Gastrocnemius medialis (tissue), 4 donors: Measurements from ENCODE around the gene RNU4-1. TPM values are rescaled to one million over a fixed set of nuclear protein-coding genes. Genes with fewer than 3 reads are reported as not detected.

Experiments used
- ATAC-seq, 2 donors: fragments of 150-250 bp; one replicate each; pipeline ENCODE4 v1.9.1; 2016
- DNase-seq, 2 donors: peaks; one replicate each; pipeline ENCODE4 v3.0.0-alpha.2; 2019
- H3K27ac ChIP-seq, 4 donors: fragments of 200-600 bp; sonication (generic); 1 replicate in 1 of 4; 2 replicates in 3 of 4; pipeline ENCODE4 v1.5.1; 2016 to 2018; ENCODE audit warnings: mild to moderate bottlenecking in 2 of 4, moderate library complexity in 1 of 4
- H3K27me3 ChIP-seq, 3 donors: fragments of 200-600 bp; sonication (generic) in 2 of 3; 1 replicate in 1 of 3; 2 replicates in 2 of 3; pipeline versions ENCODE4 v1.5.1 to v1.6.0; 2016 to 2019; ENCODE audit warnings: mild to moderate bottlenecking in 1 of 3, moderate library complexity in 1 of 3
- H3K36me3 ChIP-seq, 2 donors: fragments of 200-600 bp; sonication (generic) in 1 of 2; one replicate each; pipeline ENCODE4 v1.5.1; 2017 to 2018
- H3K4me1 ChIP-seq, 2 donors: fragments of 200-600 bp; sonication (generic) in 1 of 2; one replicate each; pipeline ENCODE4 v1.5.1; 2016 to 2017; ENCODE audit warnings: mild to moderate bottlenecking in 2 of 2
- H3K4me3 ChIP-seq, 4 donors: fragments of 200-600 bp; sonication (generic) in 3 of 4; 1 replicate in 1 of 4; 2 replicates in 3 of 4; pipeline ENCODE4 v1.5.1; 2016 to 2019; ENCODE audit warnings: mild to moderate bottlenecking in 2 of 4
- H3K9me3 ChIP-seq, 3 donors: fragments of 200-600 bp; sonication (generic) in 2 of 3; 1 replicate in 1 of 3; 2 replicates in 2 of 3; pipeline ENCODE4 v1.5.1; 2016 to 2019
- POLR2A ChIP-seq, 2 donors: fragments of 450-650 bp; IDR thresholded peaks; one replicate each; pipeline ENCODE4 v1.6.1; 2017; ENCODE audit warnings: antibody characterized with exemption in 2 of 2, mild to moderate bottlenecking in 2 of 2, moderate library complexity in 2 of 2
- in situ Hi-C, 4 donors: fragments of 200-750 bp; cut with MboI; loops; one replicate each; pipeline versions ENCODE4 v1.15.0 to v1.8.0; 2017; ENCODE audit warnings: low sequenced_read_pairs in 4 of 4
- intact Hi-C: fragments of 100-400 bp; cut with DNase I; formaldehyde crosslinking; loops from one replicate; pipeline ENCODE4 v1.15.1; 2023; ENCODE audit warnings: low total_unique reads
- total RNA-seq, 4 donors: library from RNA; depleted of rRNA; stranded (reverse); fragments of >200 nt; gene quantifications; one replicate each; pipeline versions ENCODE4 v1.1.0 to v1.2.3, GENCODE V29; 2016
- TF ChIP-seq, protein P1 (sequence below), 5 experiments: fragments of 450-650 bp in 3 of 5; fragments of 200-600 bp in 2 of 5; sonication (generic) in 2 of 5; IDR thresholded peaks in 4 of 5; conservative IDR thresholded peaks in 1 of 5; 1 replicate in 4 of 5; 2 replicates in 1 of 5; pipeline ENCODE4 v1.5.1; 2016 to 2019; ENCODE audit warnings: antibody characterized with exemption in 5 of 5, mild to moderate bottlenecking in 3 of 5, moderate library complexity in 3 of 5

RNU4-1 gene
- total RNA-seq, 4 donors from 2014 or later = under 0.01 TPM; not detected in 3

DNA sequence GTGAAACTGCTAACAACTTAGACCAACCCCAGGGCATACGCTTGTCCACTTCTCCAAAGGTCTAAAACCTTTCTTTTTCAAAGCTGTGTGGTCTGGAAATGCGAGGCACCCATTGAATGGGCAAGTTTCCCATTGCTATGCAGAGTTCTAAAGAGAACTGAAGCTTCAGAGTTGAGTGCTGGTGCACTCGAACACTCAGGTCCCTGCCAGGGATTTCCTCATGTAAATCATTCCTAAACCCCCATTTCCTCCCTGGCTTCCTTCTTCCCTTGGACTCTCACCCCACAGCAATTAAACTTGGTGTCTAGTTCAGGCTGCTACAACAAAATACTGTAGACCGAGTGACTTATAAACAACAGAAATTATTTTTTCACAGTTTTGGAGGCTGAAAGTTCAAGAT lies 25.3 kb downstream of the RNU4-1 start:
- Histone ChIP-seq H3K27me3 (no peaks in the 10 kb centered on the region), H3K27ac (peak overlapping the region in 1 of 4 donors; percentile 63), H3K4me3 (no peak overlapping the region), H3K4me1 (peaks cover 19 to 20% of the 10 kb centered on the region in 2 donors), H3K36me3 (no peaks in the 10 kb centered on the region), H3K9me3 (no peaks in the 10 kb centered on the region)
- intact Hi-C loops = no loop called here
- no peak for ATAC-seq
- DNase-seq = no peak
- in situ Hi-C loops = loop anchor here in 2 of 4 donors (5.0 kb wide), 1 partner anchor 40 kb away; no protein-coding TSS in a partner anchor
- TF ChIP-seq, protein P1, sequence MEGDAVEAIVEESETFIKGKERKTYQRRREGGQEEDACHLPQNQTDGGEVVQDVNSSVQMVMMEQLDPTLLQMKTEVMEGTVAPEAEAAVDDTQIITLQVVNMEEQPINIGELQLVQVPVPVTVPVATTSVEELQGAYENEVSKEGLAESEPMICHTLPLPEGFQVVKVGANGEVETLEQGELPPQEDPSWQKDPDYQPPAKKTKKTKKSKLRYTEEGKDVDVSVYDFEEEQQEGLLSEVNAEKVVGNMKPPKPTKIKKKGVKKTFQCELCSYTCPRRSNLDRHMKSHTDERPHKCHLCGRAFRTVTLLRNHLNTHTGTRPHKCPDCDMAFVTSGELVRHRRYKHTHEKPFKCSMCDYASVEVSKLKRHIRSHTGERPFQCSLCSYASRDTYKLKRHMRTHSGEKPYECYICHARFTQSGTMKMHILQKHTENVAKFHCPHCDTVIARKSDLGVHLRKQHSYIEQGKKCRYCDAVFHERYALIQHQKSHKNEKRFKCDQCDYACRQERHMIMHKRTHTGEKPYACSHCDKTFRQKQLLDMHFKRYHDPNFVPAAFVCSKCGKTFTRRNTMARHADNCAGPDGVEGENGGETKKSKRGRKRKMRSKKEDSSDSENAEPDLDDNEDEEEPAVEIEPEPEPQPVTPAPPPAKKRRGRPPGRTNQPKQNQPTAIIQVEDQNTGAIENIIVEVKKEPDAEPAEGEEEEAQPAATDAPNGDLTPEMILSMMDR (IDR thresholded peaks at IDR 0.05 in 4 of 5, conservative IDR thresholded peaks at IDR 0.05 in 1 of 5) = no peak
- no peak for TF ChIP-seq POLR2A (IDR thresholded peaks at IDR 0.05)

DNA sequence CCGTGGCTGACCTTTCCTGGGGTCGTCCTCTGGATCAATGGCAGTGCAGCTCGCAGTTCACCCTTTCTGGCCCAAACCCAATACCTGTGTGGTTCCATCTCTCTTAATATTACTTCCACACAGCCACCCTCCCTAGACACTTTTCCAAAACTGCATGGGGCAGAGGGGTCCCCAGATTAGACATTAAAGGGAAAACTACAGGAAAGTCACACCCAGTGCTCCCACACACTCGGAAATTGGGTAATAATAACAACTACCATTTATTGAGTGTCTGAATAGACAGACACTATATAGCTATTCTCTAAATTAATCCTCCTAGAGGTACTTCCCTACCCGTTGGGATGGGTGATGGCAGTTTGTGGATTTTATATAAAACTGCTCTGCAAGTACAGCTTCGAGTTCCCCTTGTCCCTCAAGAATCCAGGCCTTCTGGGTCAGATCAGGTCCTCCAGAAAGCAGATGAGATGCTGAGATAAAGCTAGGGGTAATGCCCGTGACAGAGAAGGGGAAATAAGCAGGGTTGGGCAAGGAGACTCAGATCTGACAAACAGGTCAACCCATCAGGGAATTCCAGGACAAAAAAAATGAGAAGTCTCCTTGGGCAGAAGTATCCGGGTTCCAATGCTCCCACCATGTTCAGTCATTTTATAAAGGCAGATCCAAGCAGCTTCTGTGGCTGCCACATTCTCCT lies 26.7 kb downstream of the RNU4-1 start:
- TF ChIP-seq, protein P1 (IDR thresholded peaks at IDR 0.05 in 4 of 5, conservative IDR thresholded peaks at IDR 0.05 in 1 of 5) = no peak
- TF ChIP-seq POLR2A (IDR thresholded peaks at IDR 0.05) = no peak
- in situ Hi-C loops (loop anchor here in 2 of 4 donors (5.0 kb wide), 1 partner anchor 39 kb away; no protein-coding TSS in a partner anchor), intact Hi-C loops (no loop called here)
- Histone ChIP-seq H3K9me3 (no peaks in the 10 kb centered on the region), H3K27ac (peak overlapping the region; percentile 19 to 75 (median 63)), H3K36me3 (no peaks in the 10 kb centered on the region), H3K4me3 (no peak overlapping the region), H3K4me1 (peaks cover 33 to 34% of the 10 kb centered on the region in 2 donors), H3K27me3 (no peaks in the 10 kb centered on the region)
- no peak for ATAC-seq
- DNase-seq = no peak

DNA sequence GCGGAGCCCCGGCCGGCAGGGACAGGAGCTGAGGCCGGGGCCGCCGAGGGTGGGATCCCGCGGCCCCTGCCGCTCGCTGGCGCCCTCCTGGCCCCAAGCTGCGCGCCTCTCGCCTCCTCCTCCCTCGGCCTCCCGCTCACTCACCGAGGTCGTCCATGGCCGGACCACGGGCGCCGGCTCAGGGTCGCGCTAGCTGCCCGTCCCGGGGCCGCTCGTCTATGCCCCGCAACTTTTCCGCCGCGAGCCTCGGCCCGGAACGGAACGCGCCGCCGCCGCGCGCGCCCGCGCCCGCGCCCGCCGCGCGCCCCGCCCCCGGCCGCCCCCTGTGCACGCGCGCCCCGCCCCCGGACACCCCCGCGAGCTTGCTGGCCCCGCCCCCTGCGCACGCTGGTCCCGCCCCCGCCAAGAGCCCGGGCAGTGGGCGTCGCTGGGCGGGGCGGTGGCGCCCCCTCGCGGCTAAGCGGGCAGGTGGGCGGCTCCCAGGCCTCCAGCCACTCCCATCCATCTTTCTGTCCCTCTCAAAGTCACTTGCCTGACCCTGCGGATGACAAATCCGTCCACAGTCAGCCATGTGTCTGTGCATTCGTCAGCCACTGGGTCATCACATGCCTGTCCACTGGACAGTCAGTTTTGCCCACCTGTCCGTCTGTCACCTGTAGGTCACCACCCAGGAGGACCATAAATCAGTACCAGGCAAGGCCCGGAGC lies 27.4 kb downstream of the RNU4-1 start, which contains the start of gene PXN:
Gene PXN, minus strand, starts transcription at position 258 of the 707 bp plus-strand sequence. Its CDS starts 101 bp downstream, at position 157.
- DNase-seq (peak; percentile 78 to 86), ATAC-seq (peak; percentile 74)
- in situ Hi-C loops = loop anchor here in 2 of 4 donors (5.0 kb wide), 1 partner anchor 38 kb away; no protein-coding TSS in a partner anchor
- TF ChIP-seq, protein P1 (IDR thresholded peaks at IDR 0.05 in 4 of 5, conservative IDR thresholded peaks at IDR 0.05 in 1 of 5) = peak; percentile 81 to 96 (median 93)
- peak; percentile 90 to 92 for TF ChIP-seq POLR2A (IDR thresholded peaks at IDR 0.05)
- no peaks in the 10 kb centered on the region for H3K36me3 ChIP-seq
- peaks cover 37 to 41% of the 10 kb centered on the region in 2 donors for H3K4me1 ChIP-seq
- H3K4me3 ChIP-seq = peak within 1 kb of the TSS; percentile 86 to 93 (median 90)
- intact Hi-C loops = loop anchor here (1.0 to 2.0 kb wide), 3 partner anchors 27 to 65 kb away; partner anchors contain the start of genes RNU4-1 and RPLP0
- H3K9me3 ChIP-seq = no peaks in the 10 kb centered on the region
- peak within 1 kb of the TSS; percentile 93 to 99 (median 98) for H3K27ac ChIP-seq
- no peaks in the 10 kb centered on the region for H3K27me3 ChIP-seq

DNA sequence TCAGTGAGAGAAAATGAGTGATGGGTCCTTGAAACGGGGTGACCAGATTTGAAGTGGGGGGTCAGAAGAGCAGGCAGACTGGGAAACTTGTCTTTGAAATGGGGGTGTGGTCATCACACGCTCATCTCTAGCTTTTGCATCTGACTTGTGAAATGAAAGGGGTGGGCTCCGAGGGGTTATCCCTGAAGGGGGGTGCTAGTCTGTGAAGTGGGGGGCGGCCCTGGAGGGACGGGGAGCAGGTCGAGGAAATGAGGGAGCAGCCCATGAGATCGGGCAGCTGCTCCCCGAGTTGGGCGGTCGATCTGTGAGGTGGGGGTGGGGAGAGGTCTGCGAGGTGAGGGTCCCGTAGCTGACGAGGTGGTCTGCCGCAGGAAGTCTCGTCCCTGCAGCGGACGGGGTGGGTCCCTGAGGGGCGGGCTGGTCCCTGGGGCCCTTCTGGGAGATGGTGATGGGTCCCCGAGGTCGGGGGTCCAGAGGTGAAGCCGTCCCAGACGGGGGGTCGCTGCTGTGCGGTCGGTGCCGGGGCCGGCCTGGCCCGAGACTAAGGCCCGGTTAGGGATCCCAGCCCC lies 28.0 kb downstream of the RNU4-1 start:
- peak overlapping the region; percentile 93 to 99 (median 98) for H3K27ac ChIP-seq
- H3K27me3 ChIP-seq = no peaks in the 10 kb centered on the region
- intact Hi-C loops (loop anchor here (1.0 to 2.0 kb wide), 3 partner anchors 28 to 64 kb away; partner anchors contain the start of genes RNU4-1 and RPLP0), in situ Hi-C loops (loop anchor here (5.0 kb wide), 1 partner anchor 38 kb away; no protein-coding TSS in a partner anchor)
- peaks cover 38 to 47% of the 10 kb centered on the region in 2 donors for H3K4me1 ChIP-seq
- H3K4me3 ChIP-seq = peak overlapping the region; percentile 86 to 93 (median 90)
- peak in 1 of 2 donors; percentile 24 for DNase-seq
- no peaks in the 10 kb centered on the region for H3K9me3 ChIP-seq
- ATAC-seq = peak in 1 of 2 donors; percentile 1
- TF ChIP-seq, protein P1 (IDR thresholded peaks at IDR 0.05 in 4 of 5, conservative IDR thresholded peaks at IDR 0.05 in 1 of 5) = no peak
- no peak for TF ChIP-seq POLR2A (IDR thresholded peaks at IDR 0.05)
- H3K36me3 ChIP-seq = no peaks in the 10 kb centered on the region
